ENCODE results near the gene EIF1AX.

DNA sequence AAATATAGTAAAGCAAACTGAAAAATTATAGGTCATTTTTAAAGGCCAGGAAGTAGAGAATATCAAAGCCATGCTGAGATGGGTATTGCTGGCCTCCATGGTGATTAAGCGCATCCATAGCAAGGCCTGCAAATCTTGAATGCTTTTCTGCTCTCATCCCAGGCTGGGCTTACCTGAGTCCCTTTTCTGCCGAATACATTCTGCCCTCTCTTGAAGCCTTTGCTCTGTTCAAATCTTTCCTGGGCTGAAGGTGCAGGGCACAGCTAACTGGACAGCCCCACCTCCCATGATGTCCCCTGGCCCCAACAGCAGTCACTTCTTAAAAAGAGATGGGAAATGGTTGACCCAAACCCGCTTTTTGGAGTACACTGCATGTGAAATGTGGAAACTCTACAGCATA, 10.1 kb upstream of the EIF1AX start:
- TF ChIP-seq, protein P1, sequence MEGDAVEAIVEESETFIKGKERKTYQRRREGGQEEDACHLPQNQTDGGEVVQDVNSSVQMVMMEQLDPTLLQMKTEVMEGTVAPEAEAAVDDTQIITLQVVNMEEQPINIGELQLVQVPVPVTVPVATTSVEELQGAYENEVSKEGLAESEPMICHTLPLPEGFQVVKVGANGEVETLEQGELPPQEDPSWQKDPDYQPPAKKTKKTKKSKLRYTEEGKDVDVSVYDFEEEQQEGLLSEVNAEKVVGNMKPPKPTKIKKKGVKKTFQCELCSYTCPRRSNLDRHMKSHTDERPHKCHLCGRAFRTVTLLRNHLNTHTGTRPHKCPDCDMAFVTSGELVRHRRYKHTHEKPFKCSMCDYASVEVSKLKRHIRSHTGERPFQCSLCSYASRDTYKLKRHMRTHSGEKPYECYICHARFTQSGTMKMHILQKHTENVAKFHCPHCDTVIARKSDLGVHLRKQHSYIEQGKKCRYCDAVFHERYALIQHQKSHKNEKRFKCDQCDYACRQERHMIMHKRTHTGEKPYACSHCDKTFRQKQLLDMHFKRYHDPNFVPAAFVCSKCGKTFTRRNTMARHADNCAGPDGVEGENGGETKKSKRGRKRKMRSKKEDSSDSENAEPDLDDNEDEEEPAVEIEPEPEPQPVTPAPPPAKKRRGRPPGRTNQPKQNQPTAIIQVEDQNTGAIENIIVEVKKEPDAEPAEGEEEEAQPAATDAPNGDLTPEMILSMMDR (IDR thresholded peaks at IDR 0.05; ENCODE audit: low read depth, low read length, poor library complexity, severe bottlenecking) = no peak
- no peak for TF ChIP-seq EZH2phosphoT487 (IDR thresholded peaks at IDR 0.05; ENCODE audit: borderline replicate concordance, low read length)
